ENCODE data around the gene ATF6. TPM values are rescaled to one million over a fixed set of nuclear protein-coding genes. Genes with fewer than 3 reads are reported as not detected.

ATF6 gene
- total RNA-seq, 1 donor from 2014 or later, result 51.0 TPM

DNA sequence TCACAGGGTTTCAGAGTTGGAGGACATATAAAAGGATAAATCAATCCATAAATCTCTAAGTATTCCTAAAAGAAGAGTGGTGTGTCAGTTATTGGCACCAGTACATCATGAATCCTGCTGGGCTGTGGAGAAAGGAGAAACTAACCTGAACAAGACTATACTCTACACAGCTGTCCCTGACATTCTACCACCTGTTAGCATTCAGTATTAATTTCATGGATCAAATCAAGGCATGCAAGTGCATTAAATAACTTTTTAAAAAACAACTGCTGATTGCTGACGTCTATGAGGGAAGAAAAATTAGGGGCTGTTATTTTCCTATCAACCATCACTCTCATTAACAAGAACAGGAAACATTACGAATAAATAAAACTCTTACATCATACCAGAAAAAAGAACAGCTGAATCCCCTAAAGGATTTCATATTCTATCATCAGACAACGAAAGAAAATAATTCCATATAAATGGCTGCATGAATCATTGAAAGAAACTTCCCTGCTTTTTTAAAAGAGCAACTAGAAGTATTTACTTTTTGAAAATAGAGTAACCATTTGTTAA, 121.7 kb downstream of the ATF6 start:
- no peak for DNase-seq (ENCODE audit: low read depth, low spot score)

DNA sequence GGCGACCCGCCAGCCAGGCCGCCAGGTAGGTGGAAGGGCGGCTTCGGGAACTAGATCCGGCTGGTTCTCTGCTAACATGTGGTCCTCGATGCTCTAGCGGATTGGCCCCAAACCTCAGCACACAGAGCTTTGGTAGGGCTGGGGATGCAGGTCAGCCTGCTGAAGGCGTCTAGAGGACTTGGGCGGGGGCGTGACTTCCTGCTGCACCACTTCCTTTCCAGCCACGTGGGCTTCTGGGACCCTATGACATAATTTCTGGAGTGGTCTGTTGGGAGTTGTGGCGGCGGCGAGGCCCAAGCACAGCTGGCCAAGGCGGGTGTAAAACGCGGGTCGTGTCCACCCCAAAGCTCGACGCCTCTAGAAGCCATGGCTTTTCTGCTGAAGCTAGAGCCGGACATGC, 124.5 kb downstream of the ATF6 start:
- DNase-seq (ENCODE audit: low read depth, low spot score), result no peak

DNA sequence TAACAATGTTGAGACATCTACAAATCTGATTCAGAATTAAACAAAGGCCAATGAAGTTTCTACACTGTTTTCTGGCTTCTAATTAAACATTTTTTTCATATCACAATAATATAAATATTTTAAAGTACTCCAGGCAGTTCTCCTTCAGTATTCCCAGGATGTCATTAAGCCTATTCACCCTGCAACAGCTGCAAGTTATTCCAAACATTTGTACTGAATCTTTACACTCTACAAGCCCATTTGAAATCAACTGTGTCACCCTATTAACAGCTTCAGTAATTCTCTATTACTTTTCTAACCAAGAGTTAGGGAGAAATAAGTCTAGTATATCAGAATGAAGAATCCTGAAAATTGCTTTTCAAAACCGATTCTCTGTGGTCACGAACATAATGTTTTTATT, 133.0 kb downstream of the ATF6 start:
- no peak for DNase-seq (ENCODE audit: low read depth, low spot score)

DNA sequence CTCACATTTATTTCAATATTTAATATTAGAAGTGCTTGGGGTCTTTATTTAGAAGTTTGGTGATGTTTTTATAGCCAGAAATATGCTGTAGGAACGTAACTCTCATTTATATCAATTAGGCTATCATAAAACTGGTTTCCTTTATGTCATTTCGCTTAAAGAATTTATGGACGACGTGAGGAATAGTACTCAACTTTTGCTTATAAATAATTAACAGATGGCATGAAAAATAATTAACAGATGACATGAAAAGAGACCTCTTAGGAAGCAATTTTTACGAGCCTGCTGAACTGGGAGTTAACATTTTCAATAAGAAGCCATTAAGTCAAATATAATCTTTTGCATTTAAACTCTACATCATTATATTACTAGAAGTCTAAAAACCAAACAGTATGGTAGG, 134.0 kb downstream of the ATF6 start:
- no peak for DNase-seq (ENCODE audit: low read depth, low spot score)

DNA sequence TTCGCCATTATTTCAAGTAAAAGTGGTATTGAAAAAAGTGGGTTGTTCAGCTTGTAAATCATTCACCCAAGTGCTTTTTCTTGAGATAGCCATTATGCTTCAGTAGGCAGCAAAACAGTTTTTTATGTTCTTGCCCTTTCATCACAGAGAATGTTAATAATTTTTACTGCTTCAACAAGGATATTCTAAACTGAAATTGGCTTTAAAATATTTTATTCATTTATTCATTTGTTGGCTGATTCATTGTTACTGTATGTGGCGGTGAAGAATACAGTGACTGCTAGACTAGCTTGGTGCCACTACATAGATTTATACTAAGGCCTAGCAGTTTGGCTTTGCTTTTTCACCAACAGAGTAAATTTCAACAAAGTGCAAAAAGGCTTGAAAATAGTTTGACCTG, 136.1 kb downstream of the ATF6 start:
- no peak for DNase-seq (ENCODE audit: low read depth, low spot score)

DNA sequence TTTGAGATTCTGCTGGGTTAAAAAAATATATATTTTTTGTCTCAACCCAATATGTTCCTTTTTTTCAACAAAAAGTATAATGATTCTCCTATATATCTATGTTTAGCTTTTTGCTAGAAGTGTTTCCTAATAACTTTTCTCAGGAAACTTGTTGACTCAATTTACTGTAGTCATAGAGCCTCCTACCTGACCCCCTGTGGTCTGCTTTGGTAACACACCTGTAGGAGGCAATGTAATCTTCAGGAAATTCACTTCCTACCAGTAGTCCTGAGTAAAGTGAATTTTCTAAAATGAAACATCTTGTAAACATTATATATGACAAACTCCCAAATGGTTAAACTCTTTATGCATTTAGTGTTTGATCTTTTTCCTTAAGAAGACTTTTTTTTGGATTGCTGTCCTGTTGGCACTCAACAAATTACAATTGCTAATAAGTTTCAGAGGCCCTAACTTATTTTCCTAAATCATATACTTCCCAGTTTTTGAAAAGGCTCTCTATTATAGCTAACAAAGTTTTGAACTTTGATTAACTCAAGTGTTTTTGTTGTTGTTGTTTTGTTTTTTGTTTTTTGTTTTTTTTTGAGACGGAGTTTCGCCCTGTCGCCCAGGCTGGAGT, 139.3 kb downstream of the ATF6 start:
- no peak for DNase-seq (ENCODE audit: low read depth, low spot score)

DNA sequence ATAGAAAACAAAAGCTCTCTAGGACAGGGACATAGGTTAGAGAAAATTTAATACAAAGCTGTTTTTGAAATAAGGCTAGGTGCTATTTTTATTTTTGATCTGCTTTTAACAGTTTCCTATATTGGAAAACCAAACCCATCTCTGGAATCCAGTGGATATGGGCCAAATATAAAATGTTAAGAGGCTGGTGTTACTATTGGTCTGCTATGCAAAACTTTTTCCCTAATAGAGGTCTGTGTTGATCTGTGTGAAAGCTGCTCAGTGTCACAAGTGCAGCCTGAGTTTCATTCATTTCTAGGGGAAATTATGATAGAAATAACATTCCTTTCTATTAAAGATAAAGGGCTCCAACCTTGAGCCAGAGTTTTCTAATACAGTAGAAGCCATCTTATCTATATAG, 141.1 kb downstream of the ATF6 start:
- no peak for DNase-seq (ENCODE audit: low read depth, low spot score)

DNA sequence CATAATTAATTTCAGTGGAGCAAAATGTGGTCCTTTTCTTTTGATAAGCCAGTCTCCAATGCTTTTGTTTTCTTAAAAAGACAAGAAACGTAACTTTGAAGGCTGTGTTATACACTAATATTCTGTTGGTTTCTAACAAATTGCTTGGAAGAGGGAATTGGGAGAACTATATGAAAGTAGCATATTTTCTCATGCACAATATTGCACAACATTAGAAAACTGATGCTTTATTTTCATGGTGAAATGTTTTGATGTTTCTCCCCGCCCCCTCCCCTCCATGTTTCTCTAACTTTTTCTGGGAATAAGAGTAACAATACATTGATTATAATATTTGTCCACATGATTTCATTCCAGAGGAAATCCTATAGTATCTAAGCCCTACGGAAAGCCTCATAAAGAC, 142.1 kb downstream of the ATF6 start:
- no peak for DNase-seq (ENCODE audit: low read depth, low spot score)

DNA sequence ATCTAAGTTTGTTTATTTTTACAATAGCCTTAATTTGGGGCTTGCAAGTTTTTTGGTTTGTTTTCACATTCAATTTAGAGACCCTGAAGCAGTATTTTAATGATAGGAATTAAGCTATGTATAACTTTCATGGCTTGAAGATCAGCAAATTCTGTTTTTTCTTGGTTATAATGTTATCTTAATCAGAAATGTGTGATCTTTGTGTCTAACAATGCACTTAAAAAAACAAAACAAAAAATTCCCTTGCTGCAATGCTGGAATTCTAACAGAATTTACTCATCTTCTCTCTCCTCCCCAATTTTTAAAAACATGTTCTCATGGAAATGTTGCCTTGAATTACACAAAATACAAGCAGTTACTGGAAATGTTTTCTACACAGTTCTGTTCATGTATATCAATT, 144.5 kb downstream of the ATF6 start:
- DNase-seq (ENCODE audit: low read depth, low spot score), result no peak

DNA sequence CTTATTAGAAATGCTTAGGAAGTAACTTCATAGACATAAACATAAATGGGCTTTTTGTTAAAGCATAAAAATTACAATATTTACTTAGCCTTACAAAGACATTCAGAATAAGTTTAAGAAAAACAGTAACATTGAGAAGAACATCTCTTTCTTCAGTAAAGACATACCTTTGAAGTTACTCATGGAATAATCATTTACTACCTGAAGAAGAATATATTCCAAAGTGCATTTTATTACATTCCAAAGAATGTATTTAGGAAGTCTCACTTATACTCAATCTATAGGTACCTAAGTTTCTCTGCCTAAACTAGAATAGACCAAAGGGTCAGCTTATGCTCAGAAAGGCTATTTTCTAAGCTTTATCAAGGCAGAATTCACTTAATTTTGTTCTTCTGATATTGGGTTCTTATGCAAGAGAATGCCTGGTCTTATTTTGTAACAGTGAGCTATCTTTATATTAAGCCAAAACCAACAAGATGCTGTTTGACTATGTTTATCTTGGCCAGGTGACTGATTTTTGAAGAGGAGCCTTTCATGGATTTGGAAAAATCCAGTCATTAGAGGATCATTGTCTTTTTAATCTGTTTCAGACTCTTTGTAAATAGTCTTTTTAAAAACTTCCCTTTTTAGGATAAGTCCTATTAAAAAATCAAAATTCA, 147.5 kb downstream of the ATF6 start:
- no peak for DNase-seq (ENCODE audit: low read depth, low spot score)

DNA sequence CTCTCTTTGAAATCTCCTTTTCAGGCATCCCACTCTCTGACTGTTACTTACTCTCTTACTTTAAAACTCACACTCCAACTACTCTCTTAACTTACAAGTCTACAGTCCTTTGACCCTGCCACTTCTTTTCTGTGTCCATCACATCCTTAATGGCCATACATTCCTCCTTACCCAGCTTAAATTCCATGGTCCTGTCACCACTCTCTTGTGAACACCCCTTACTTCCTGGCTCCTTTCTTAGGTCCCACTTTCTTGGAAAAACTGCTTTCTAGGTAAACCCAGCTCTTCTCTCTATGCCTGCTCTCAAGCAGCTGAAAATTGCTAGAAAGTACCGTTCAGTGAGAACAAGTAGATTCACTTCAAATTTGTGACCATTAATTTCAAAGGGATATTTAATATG, 148.5 kb downstream of the ATF6 start:
- DNase-seq (ENCODE audit: low read depth, low spot score), result no peak

DNA sequence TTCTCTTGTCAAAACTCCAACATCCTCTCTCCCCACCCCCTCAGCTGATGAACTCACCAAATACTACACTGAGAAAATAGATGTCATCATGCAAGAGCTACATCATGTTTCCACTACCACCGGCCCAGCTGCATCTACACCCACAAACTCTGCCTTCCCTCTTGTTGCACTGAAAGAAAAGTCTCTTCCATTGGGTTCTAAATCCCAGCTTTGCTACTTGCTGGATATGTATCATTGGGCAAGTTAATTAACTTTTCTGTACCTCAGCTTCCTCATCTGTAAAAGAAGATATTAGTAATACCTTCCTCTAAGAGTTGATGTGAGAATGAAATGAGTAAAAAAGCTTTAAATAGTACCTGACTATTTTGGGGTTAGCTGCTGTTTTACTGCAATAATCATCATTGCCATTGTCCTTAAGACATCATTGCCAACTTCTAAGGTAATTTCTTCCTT, 149.0 kb downstream of the ATF6 start:
- no peak for DNase-seq (ENCODE audit: low read depth, low spot score)

DNA sequence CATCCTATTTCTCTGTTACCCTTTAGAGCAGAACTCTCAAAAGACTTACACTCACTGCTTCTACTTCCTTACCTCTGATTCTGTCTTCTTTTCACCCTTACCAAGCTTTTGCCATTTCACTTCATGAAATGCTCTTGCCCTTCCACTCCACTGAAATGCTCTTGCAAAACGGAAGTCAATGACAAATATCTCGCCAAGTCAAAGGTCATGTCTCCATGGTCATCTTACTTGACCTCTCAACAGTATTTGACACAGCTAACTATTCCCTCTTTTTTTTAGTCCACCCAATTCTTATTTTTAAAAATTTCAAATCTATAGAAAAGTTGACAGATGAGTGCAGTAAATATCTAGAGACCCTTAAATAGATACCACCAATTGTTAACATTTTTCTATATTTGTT, 149.9 kb downstream of the ATF6 start:
- no peak for DNase-seq (ENCODE audit: low read depth, low spot score)

DNA sequence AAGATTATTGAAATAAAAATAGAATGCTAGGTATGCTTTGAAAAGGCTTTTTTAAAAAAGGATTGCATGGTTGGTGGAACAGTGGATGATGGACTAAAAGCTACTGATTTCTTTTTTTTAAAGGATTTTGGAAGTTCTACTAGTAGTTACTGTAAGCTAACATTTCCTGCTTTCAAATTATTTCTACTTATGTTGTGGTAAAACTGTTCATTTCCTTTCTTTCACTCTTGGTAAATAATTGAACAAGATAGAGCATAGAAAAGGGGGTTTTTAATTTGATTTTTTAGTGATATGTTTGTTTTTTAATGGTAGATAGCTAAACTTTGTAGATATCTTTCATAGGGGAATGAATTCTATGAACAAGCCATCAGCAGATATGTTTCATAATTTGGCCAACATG, 153.1 kb downstream of the ATF6 start:
- no peak for DNase-seq (ENCODE audit: low read depth, low spot score)

DNA sequence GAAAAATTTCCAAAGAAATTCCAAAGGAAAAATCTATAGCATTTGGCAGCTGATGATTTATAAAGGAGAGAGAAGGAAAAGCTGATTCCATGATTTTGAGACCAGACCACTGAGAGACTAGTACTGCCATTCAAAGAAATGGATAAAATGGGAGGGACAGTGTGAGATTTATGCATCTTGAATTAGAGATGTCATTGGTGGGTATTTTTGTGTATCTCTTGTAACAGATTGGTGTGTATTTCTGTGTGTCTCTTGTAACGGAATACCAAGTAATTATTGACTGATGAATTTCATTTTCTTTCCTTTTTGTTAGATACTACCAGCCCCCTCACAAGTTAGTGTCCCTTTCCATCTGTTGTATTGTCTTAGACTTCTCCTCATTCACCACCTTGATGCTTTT, 155.4 kb downstream of the ATF6 start:
- DNase-seq (ENCODE audit: low read depth, low spot score), result no peak

DNA sequence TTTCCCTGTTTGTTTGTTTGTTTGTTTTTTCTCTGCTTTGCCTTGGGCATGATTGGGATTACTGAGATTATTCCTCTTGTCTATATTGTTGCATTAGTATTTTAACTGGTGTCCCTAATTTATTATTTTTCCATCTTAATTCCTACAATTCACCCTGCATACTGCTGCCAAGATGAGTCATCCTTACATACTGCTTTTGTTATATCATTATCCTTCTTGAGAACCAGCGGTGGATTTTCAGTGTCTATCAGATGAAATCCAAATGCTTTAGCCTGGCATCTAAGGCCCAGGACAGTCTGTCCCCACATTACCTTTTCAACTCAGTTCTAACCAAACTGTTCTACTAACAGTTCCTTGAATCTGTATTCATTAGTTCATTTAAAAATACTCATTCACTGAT, 155.9 kb downstream of the ATF6 start:
- no peak for DNase-seq (ENCODE audit: low read depth, low spot score)

DNA sequence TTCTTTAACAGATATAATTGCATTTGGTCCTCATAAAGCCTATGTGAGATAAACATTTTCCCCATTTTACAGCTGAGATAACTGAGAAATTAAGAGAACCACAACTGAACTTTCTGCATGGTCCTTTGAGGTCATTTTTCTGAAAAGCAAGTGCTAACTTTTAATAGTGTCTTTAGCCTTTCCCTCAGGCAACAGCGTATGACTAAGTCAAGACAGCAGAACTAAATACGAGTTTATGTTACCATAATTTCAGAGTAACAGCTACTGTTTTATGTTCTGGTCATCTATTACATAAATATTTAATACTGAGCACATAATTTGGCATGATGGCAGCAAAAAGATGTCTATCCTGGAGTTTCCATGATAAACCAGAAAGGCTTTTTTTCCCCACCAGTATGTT, 161.9 kb downstream of the ATF6 start:
- no peak for DNase-seq (ENCODE audit: low read depth, low spot score)

DNA sequence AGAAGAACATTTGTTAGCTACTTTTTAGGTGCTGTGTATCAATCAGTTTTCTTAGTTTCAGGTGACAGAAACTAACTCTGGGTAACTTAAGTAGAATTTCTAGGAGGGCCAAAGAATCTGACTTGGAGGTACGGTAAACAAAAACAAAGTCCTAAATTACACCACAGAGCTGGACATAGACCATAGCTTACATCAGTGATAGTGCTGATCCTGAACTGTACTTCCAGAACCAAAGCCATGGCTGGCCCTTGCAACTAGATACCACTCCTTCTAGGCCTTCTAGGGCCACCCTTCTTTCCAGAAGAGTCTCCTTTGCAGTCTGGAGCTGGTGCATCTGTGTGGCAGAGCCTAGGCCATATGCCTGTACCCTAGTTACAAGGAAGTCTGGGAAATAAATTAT, 163.0 kb downstream of the ATF6 start:
- DNase-seq (ENCODE audit: low read depth, low spot score), result no peak

DNA sequence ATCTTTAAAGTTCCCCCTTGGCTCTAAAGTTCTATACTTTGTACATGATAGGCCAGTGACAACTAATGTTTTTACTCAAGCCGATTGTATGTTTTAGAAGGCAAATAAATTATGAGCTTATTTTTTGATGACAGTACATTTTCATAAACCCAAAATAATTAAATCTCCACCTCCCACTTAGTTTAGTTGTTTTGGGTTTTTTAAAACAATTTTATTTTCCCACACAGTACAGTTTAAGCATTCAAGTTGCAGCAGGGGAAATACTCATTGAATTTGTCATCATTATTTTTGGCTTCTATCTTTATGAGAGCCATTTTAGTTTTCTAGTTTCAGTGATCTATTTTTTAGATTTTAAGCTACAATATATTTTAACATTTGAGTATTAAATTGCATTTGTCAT, 163.9 kb downstream of the ATF6 start:
- no peak for DNase-seq (ENCODE audit: low read depth, low spot score)

DNA sequence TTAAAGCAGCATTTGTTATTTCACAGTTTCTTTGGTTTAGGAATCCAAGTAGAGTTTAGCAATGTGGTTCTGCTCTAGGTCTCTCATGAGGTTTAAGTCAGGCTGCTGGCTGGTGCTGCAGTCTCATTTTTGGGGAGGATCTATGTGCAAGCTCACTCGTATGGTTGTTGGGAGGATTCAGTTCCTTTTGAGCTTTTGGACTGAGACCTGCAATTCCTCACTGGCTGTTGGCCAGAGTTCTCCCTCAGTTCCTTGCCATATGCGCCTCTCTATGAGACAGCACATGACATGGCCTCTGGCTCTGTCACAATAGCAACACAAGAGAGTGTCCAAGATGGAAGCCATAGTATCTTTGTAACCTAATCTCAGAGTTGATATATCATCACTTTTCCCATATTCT, 166.5 kb downstream of the ATF6 start:
- no peak for DNase-seq (ENCODE audit: low read depth, low spot score)

DNA sequence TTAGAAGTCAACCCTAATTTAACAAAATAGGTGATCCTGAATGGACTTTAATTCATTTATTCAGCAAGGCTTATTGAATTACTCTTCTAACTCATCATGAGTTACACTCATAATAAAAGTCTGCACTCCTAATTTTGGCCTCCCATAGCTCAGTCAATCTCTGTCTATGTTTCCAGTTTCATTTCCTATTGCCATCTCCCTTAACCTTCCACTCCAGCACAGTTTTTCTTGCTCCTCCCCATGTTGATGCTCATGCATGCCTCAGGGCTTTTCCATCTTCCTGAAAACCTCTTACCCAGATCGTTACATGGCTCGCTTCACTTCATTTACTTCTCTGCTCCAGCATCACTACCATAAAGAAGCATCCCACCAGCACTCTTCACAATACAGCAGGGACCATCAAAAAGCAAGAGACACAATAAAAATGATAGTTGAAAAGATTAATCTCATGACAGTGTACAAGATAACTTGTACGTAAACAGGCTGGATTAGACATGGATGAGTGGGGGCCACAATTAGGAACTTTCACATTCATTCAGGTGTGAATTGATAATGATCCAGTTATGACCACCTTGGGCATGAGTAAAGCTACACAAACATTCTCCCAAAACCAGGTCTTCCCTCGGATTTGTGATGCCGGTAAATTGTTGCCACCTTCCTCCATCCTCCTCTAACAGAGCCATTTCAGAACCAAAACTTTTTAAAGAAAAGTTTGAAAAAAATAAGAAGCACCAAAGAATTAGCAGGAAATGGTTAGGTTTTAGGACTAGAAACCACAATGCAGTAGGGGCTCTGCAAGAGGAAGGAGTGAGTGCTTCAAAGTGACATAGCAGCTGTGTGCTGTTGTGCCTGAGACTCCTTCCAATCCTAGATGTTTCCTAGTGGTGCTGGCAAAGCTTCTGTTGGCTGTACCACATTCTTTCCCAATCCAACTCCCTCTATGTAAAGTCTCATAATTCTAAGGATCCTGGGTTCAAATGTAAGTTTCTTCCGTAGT, 167.8 kb downstream of the ATF6 start:
- no peak for DNase-seq (ENCODE audit: low read depth, low spot score)

DNA sequence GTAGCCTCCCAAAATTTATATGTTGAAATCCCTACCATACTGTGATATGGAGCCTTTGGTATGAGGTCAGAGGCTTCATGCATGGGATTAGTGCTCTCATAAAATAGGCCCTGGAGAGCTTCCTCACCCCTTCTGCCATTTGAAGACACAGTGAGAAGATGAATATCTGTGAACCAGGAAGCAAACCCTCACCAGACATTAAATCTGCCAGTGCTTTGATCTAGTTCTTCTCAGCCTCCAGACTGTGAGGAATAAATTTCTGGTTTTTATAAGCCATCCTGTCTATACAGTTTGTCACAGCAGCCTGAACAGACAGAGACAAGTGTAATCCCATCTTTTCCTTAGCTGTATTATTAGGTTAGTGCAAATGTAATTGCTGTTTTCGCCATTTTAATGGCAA, 169.1 kb downstream of the ATF6 start:
- no peak for DNase-seq (ENCODE audit: low read depth, low spot score)

Measured in pulmonary artery endothelial cell (primary cell).